GM18519 (cell line): ENCODE measurements around the gene SLC6A12.

Experiments used
- ATAC-seq: cut with Tn5 transposase; IDR thresholded peaks from one replicate; pipeline ENCODE4 v1.9.1; 2021; ENCODE audit warnings: mild to moderate bottlenecking, moderate library complexity; ENCODE audit not compliant: unreplicated experiment, low FRiP score

SLC6A12 gene

DNA sequence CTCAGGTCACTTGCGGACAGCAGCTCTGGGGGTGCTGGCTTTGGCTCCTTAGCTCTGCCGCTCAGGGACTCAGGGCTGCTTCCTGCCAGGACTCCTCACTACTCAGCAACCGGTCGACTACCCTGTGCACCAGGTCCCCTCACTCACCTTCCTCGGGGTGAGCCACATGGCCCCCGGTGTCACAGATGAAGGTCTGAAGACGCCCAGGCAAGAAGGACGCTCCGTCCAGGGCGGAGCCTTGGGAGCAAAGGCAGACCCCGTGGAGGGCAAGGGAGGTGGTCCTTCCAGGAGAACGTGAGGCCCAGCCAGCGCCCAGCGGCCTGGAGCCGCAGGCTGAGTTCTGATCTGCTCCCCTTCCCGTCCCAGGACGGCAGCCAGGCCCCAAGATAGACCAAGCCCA lies 32.0 kb downstream of the SLC6A12 start:
- ATAC-seq = no peak

DNA sequence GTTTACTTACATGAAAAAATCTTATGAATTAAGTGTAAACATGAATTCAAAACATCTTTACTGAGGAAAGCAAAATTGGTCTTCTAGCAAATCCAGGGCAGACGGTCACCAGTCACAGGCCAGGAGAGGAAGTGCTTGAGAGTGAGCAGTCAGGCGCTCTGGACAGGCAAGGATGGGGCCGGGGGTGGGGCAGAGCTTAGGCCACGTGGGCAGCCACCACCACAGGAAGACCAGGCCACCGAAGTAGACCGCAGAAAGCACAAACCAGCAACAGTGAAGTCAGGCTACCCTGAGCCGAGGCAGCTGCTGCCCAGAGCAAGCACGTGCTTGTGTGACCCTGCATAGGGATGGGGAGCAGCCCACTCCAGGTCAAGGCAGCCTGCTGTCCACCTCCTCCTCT lies 33.5 kb downstream of the SLC6A12 start:
- no peak for ATAC-seq

DNA sequence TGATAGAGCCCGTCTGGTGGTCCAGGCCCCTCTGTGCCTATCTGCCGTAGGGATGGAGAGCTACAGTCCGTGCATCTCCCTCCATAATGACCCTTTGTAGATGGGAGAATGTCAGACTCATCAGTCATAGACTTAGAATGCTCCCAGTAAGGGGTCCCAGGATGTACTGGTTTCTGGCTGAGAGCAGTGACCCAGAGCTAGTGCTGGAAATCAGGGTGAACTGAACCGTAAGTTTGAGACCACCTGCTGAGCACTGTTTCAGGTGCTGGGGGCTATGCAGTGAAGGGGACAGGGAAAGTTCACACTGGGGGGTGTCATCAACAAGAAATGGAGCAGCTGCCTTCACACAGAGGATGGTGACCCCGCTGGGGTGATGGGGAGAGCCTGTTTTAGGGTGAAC lies 34.1 kb downstream of the SLC6A12 start:
- no peak for ATAC-seq

DNA sequence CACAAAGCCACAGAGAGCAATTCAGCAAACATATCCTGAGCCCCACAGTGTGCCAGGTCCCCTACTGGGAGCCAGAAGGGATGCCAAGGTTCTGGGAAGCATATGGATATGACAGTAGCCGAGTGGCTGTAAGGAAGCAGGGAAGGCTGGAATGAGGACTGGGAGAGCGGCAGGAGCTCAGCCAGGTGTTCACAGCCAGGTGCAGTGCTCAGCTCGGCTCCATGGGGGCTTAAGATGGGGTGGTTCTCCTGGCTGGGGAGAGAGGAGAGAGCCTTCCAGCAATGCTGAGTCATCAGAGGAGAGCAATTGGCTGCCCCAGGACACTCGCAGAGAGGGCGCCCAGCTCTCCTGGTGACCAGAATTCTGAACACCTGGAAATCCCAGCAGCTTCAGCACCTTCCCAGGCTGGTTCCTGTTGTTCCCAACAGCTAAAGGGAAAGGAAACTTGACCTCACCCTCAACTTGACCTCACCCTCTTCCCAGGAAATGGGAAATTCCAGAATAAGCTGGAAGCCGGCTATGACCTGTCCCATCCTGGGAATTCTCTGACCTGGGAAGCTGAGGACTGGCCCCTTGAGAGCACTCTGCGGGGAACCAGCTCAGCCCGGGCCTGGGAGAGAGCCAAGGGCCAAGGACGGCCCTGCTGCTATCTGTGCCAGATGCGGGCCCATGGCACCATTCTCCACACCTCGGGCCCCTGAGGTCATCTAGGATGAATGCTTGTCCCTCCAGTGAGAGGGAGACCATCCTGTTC lies 34.6 kb downstream of the SLC6A12 start:
- ATAC-seq = no peak

DNA sequence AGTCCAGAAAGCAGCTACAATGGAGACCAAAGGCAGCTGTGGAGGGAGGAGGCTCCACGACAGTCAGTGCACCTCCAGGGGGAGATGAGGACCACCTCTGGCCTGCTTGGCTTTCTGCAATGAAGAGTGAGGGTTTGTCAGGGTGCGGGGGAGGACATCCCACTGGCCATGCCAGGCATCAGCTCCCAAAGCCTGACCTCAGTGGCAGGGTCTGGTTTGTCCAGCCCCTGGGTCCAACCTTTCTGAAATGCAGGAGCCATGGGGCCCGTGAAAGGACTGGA lies 35.2 kb downstream of the SLC6A12 start:
- no peak for ATAC-seq

DNA sequence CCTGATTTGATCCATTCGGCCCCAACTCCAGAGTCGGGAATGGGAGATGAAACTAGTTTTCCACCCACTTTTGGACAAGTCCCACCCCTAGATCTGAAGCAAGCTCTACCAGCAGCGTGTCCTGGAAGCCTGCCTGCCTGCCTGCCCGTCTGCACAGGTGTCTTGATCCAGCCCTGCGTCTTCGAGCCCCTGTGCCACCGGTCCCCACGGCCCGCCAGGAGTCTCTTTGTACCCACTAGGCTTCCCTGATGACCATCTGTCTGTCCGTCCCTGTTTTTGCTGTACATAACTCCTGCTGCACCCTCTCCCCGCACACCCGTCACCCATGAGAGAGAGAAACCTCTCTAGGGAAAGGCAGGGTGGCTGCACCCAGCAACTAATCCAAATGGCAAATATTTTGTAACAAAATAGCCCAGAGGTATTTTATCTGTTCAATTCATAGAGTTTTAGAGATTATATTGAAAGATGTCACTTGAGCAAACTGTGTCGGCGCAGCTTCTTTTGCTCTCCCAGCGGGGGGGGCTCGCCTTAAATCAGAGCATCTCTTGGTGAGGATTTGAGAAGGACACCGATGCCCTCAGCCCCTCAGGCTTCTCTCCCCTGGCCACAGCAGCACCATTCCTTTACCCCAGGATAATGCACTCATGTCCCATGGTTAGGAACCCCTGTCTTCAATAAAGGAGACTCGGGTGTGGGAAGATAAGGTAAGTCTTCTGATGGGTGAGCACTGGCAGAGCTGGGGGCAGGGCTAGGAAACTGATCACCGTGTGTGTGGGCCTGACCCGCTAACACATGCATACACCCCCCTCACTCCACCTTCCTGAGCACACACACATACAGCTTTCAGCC lies 35.8 kb downstream of the SLC6A12 start:
- ATAC-seq = no peak

DNA sequence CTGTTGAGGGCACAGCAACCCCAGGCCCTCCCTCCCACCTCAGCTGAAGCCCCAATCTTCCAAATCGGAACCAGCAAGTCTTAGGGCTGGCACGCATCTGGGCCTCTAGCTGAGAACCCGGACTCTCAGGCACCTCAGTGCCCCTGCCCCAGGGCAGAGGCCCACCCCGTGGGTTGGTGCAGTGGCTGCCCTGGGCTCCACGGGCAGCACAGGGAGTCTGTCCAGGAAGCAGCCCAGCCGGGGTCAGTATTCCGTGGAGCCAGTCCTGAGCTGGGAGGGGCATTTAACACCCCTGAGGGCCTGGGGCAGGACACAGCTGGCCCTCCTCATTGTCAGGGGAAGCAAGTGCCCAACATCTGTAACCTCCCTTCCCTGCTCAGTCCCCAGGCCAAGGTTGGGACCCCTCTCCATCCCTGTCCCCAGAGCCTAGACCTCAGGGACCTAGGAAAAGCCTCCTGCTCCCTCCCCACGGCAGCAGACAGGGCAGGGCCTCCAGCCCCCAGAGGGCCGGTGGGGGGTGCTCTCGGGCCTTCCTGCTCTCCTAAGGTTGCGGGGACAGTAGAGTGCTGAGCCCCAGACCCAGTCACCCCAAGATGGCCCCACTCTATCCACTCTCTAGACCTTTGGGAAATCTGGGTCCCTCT lies 36.5 kb downstream of the SLC6A12 start:
- ATAC-seq = no peak

DNA sequence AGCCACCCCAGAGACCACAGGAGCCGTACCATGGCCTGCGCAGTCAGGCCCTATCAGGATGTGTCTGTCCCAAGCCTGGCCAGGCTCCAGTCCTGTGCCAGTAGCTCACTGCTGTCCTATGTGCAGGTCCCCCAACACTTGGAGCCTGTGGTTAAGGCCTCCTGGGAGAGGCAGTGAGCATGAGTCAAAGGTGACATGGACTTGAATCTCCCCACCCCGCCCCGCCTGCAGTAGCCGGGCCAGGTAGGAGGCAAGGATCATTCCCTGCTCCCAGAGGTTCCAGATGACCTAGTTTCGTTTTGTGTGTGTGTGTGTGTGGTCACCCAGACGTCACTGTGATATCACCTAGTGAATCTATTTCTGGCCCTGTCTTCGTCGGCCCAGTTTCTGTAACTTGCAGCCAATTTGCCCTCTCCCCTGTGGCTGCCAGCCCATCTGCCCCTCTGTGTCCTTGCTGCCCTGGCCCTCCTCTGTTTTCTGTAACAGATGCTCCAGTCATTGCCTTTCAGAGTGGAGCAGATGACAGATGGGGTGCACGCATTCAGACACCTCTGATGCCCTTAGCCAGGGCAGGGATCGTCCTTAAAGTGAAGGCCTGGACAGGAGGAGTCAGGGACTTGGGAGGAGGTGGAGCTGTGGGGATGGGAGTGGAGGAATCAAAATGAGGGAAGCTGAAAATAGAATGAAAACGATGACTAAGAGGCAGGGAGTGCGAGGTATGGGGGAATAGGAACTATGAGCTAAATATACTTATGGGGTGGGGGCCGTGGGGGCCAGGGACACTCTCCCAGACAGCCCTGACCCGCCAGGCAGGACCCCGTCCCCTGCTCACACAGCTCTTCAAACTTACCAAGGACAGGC lies 37.4 kb downstream of the SLC6A12 start:
- ATAC-seq = no peak

DNA sequence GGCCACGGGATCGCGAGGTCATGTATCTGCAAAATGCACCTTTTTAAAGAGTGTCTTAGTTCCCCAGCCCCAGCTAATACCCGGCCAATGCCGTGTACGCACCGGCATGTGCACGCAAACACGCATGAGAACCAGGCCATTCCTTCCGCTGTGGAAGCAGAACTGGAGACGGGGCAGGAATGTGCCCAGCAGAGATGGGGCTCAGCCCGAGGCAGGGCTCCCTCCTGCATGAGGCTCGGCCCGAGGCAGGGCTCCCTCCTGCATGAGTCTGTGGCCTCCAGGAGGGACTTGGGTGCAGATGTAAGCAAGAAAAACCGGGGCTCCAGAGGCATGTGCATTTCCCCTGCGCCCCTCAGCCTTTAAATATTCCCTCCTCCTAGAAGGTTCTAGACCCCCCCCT lies 38.2 kb downstream of the SLC6A12 start:
- no peak for ATAC-seq

DNA sequence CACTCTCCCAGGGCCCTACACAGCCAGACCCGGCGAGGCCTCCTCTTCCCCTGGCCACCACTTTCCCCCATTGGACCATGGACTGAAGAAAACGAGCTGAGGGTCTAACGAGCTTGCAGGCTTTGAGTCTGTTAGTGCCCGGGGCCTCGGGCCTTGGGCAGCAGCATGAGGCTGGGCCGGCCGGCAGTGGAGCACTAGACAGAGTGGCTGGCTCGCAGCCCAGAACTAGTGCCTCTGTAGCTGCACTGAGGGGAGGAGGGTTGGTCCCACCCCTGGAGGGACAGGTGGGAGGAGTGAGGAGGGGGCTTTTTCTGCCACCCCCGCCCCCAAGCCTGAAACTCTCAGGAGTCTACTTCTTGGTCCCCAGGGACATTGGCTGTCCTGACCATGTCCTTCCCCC lies 38.7 kb downstream of the SLC6A12 start:
- no peak for ATAC-seq

DNA sequence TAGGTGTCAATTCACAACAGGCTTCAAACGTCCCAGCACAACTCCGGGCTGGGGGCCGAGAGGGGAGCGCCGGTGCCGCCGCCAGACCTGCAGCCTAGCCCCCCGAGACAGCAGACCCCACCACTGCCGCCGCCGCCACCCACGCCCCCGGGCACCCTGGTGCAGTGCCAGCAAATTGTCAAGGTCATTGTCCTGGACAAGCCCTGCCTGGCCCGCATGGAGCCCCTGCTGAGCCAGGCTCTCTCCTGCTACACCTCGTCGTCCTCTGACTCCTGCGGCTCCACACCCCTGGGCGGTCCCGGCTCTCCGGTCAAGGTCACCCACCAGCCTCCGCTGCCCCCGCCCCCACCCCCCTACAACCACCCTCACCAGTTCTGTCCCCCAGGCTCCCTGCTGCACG lies 39.4 kb downstream of the SLC6A12 start:
- ATAC-seq = no peak

DNA sequence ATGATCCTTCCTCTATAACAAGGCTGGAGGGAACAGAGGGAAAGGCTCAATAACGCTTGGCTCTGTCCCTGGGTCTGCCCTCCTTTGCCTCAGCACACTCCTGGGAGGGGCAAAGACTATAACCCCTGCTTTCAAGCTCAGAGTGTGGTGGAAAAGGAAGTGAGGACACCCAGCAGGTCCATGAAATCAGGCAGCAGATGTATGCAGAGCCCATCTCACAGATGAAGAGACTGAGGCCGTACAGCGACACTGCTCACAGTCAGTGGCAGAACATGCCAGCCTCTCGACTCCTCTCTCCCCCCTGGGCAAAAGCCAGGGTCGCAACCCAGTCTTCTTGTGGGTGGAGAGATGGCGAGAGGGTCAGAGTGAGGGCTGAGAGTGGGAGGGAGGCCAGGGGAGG lies 39.8 kb downstream of the SLC6A12 start:
- no peak for ATAC-seq

DNA sequence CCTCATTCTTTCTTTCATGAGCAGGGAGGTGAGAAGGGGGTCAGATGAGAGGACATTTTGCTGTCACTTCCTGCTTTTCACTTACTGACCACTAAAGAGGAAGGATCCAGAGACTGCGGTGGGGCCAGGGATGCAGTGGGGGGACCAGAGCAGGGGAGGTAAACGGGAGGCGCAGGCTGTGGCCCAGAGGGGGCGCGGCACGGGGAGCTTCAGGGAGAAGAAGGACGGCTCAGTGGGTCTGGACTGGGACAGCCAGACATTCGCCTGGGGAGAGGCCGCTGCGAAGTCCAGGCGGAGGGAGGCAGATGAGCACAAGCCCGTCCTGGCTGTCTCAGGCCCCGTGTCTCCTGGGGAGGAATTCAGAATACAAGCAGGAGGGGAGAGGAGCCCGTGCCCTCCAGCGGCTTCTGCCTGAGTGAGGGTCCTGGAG lies 41.2 kb downstream of the SLC6A12 start:
- ATAC-seq = no peak

DNA sequence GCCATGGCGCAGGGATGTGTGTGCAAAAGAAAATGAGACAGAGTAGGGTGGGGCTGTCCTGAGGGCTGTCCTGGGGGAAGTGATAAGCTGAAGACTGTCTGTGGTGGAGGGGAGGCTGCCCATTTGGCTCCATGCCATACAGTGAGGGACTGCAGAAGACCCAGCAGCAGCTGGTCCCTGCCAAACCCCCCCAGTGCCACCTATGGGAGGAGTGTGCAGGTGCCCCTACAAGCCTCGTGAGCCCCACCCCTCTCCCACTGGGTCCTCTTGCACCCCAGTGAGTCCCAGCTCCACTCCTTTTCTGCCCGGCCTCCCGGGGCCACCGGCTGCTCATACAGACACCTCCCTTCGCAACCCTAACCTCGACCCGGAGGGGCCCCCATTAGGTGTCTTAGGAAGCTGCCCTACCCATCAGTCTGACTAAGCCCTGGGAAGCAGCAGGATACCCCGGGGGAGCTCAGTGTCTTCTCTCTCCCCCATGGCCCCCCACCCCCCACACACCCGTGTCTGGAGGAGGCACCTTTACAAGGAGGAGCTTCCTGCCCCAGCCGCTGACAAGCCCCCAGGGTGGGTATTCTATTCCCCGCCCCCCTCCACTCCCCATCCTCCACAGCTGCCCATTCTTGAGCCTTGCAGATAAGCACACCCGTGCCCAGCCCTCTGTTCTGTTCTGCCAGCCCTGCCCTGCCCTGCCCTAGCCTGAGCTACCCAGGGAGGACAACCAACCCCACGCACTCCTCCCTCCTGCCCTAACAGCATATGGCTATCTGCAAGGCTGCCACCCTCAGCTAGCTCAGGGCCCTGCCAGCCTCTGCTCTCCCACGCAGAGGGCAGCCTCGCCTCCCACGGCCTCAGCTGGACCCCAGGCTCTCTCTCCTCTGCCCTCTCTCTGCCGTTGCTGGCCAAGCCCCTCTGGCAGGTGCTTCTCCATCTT lies 41.9 kb downstream of the SLC6A12 start:
- ATAC-seq = no peak

DNA sequence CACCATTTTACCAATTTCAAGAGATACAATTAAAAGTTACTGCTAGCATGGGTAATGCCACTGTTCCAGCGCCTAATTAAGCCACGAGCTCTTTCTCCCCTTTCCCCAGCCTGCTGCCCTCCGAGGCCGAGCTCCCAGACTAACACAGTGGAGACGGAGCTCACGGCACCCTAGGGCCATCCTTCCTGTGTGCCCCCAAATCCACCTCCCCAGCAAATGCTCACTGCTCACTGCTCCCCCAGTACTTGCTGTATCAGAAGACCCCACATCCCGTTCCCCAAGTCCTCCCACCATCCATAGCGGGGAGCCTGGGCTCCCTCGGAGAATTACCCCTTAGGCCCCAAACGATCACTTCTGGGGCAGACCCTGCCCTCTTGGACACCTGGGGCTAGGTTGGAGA lies 42.7 kb downstream of the SLC6A12 start:
- no peak for ATAC-seq

DNA sequence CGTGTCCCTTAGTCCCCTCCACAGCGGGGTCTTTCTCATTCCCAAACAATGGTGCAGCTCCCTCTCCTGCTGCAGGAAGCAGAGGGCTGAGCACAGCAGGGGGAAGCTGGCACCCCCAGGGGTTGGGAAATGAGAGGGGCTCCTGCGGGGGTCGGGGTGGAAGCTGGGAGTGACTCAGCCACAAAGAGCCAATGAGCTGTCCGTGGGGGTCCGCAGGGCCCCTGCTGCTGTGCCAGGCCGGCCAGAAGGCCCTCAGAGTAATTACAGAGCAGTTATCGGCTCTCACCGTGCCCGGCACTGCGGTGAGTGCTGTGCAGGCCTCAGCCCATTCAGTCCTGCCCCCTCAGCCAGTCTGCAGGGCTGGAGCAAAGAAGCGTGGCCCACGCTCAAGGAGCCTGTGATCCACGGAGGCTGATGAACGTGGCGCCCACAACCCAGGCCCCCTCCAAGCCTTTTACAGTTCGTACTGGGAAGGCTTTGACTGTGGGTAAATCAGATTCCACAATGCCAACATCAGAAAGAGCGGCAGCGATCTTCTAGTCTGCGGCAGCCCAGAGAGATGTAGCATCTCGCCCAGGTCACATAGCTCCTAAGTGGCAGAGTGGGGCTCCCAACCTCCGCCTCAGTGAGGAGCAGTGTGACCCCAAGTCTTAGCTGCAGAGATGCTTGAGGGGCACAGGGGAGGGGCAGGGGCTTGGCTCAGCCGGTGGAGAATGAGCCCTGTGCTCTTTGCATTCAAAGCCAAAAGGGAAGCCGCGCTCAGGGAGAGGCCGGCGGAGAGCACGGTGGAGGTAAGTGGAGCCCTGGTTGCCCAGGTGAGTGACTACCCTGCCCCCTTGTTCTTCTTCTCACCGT lies 43.4 kb downstream of the SLC6A12 start:
- no peak for ATAC-seq

DNA sequence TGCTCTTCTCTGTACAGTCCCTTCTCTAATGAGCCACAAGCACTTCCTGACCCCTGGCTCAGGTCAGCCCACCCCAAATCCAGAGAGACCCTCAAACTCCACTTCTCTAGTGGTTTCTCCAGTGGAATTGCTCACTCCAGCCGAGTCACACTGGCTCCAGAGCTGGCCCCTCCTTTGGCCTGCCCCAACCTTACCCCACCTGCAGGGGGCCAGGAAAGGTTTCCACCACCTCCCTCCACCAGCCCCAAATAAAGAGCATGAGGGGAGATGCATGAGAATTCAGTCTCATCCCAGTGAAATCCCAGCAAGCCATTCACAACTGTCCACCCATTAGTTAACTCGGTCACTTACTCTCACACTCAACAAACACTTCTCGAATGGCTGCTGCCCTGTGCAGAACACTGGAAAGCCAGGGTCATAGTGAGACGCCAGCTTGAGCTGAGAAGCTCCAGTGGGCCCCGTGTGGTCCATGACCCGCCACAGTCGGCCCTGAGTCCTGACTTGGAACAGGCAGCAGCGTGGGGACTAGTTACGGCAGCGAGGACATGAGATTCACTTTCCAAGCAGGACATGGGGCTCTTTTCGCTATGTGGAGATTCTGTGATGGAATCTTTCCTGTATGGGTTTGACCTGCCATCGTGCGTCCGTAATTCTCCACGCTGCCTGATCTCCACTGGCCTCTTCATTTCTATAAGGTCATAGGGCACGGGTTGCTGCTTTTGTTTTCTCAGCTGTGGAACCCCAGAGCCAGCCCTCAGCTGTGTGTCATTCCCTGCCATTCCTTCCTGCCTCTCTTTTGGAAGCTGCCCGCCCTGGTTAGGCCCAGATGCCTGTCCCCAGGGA lies 44.2 kb downstream of the SLC6A12 start:
- ATAC-seq = no peak
